ENCODE measurements around the gene TMPRSS6. TPM values are rescaled to one million over a fixed set of nuclear protein-coding genes. Genes with fewer than 3 reads are reported as not detected.

TMPRSS6 gene
- total RNA-seq, 1 experiment from 2014 or later = not detected

- no peaks in the 10 kb centered on the region for H3K36me3 Mint-ChIP-seq (ENCODE audit: insufficient read depth, unreplicated experiment)
- TF ChIP-seq CTCF (IDR thresholded peaks at IDR 0.05; ENCODE audit: unreplicated experiment) = no peak
- H3K9me3 Mint-ChIP-seq (ENCODE audit: low read depth, unreplicated experiment) = no peaks in the 10 kb centered on the region
- no peak overlapping the region for H3K4me3 Mint-ChIP-seq (ENCODE audit: low read depth, unreplicated experiment)
- BruUV-seq (replicated peaks) = no TSS peak
- intact Hi-C loops (cut with micrococcal nuclease; ENCODE audit: unreplicated experiment) = no loop called here
- DNase-seq = no peak
- peaks cover 16% of the 10 kb centered on the region for H3K4me1 Mint-ChIP-seq (ENCODE audit: low read depth, unreplicated experiment)
- H3K27me3 Mint-ChIP-seq (ENCODE audit: unreplicated experiment) = no peaks in the 10 kb centered on the region
- H3K27ac Mint-ChIP-seq (ENCODE audit: unreplicated experiment) = no peak overlapping the region
- CTCF ChIA-PET = no interaction called here
Measured at GRCh38 chr22:37058917-37059701, 50.4 kb downstream of the TMPRSS6 start.

- intact Hi-C loops (cut with micrococcal nuclease; ENCODE audit: unreplicated experiment) = no loop called here
- H3K36me3 Mint-ChIP-seq (ENCODE audit: insufficient read depth, unreplicated experiment) = no peaks in the 10 kb centered on the region
Measured at GRCh38 chr22:37057796-37058510, 51.6 kb downstream of the TMPRSS6 start.

GRCh38 chr22:37057226-37057625 is 52.3 kb downstream of the TMPRSS6 start:
- DNase-seq = no peak
- Mint-ChIP-seq H3K4me3 (ENCODE audit: low read depth, unreplicated experiment) (no peak overlapping the region), H3K36me3 (ENCODE audit: insufficient read depth, unreplicated experiment) (peaks cover 2% of the 10 kb centered on the region), H3K9me3 (ENCODE audit: low read depth, unreplicated experiment) (no peaks in the 10 kb centered on the region), H3K27ac (ENCODE audit: unreplicated experiment) (no peak overlapping the region), H3K4me1 (ENCODE audit: low read depth, unreplicated experiment) (no peaks in the 10 kb centered on the region), H3K27me3 (ENCODE audit: unreplicated experiment) (no peaks in the 10 kb centered on the region)
- TF ChIP-seq CTCF (IDR thresholded peaks at IDR 0.05; ENCODE audit: unreplicated experiment) = no peak
- BruUV-seq (replicated peaks) = no TSS peak
- intact Hi-C loops (cut with micrococcal nuclease; ENCODE audit: unreplicated experiment) = no loop called here
- CTCF ChIA-PET = no interaction called here

More at GRCh38 chr22:37057796-37058510, 51.6 kb downstream of the TMPRSS6 start:
- no peak overlapping the region for H3K4me3 Mint-ChIP-seq (ENCODE audit: low read depth, unreplicated experiment)
- CTCF ChIA-PET = no interaction called here
- peaks cover 5% of the 10 kb centered on the region for H3K4me1 Mint-ChIP-seq (ENCODE audit: low read depth, unreplicated experiment)
- DNase-seq = no peak
- no peak for TF ChIP-seq CTCF (IDR thresholded peaks at IDR 0.05; ENCODE audit: unreplicated experiment)
- H3K27ac Mint-ChIP-seq (ENCODE audit: unreplicated experiment) = no peak overlapping the region
- BruUV-seq (replicated peaks) = no TSS peak
- no peaks in the 10 kb centered on the region for H3K27me3 Mint-ChIP-seq (ENCODE audit: unreplicated experiment)
- H3K9me3 Mint-ChIP-seq (ENCODE audit: low read depth, unreplicated experiment) = no peaks in the 10 kb centered on the region

- H3K4me3 Mint-ChIP-seq (ENCODE audit: low read depth, unreplicated experiment) = no peak overlapping the region
Measured at GRCh38 chr22:37056246-37056645, 53.3 kb downstream of the TMPRSS6 start.

More at GRCh38 chr22:37056246-37056645, 53.3 kb downstream of the TMPRSS6 start:
- TF ChIP-seq CTCF (IDR thresholded peaks at IDR 0.05; ENCODE audit: unreplicated experiment) = no peak
- DNase-seq = no peak
- Mint-ChIP-seq H3K27ac (ENCODE audit: unreplicated experiment) (no peak overlapping the region), H3K4me1 (ENCODE audit: low read depth, unreplicated experiment) (no peaks in the 10 kb centered on the region), H3K27me3 (ENCODE audit: unreplicated experiment) (no peaks in the 10 kb centered on the region), H3K9me3 (ENCODE audit: low read depth, unreplicated experiment) (no peaks in the 10 kb centered on the region), H3K36me3 (ENCODE audit: insufficient read depth, unreplicated experiment) (peaks cover 6% of the 10 kb centered on the region)
- no TSS peak for BruUV-seq (replicated peaks)
- CTCF ChIA-PET = no interaction called here
- intact Hi-C loops (cut with micrococcal nuclease; ENCODE audit: unreplicated experiment) = no loop called here

All from Calu3 (cell line).